Liver (tissue), 9 donors: Measurements from ENCODE around the gene PKIG. TPM values are rescaled to one million over a fixed set of nuclear protein-coding genes. Genes with fewer than 3 reads are reported as not detected.

Experiments
- DNase-seq: peaks from one replicate; pipeline ENCODE4 v3.0.0-alpha.2; 2017; ENCODE audit warnings: low spot score
- H3K27ac ChIP-seq, 2 donors: one replicate each; pipeline ENCODE4 v1.7.0; 2013; ENCODE audit warnings: inconsistent platforms in 2 of 2, low read length in 2 of 2, control low read depth in 1 of 2, low read depth in 1 of 2, mild to moderate bottlenecking in 1 of 2
- H3K27me3 ChIP-seq, 4 donors: one replicate each; pipeline versions ENCODE4 v1.6.1 to v1.7.0; 2013; ENCODE audit warnings: low read length in 3 of 4, inconsistent platforms in 1 of 4, mild to moderate bottlenecking in 1 of 4, moderate library complexity in 1 of 4; ENCODE audit not compliant: control insufficient read depth in 4 of 4, insufficient read depth in 4 of 4
- H3K36me3 ChIP-seq, 4 donors: one replicate each; pipeline versions ENCODE4 v1.6.1 to v1.7.0; 2013; ENCODE audit warnings: low read length in 3 of 4, mild to moderate bottlenecking in 3 of 4, low read depth in 1 of 4, moderate library complexity in 1 of 4; ENCODE audit not compliant: control insufficient read depth in 4 of 4, insufficient read depth in 3 of 4
- H3K4me1 ChIP-seq, 4 donors: one replicate each; pipeline versions ENCODE4 v1.6.1 to v1.7.0; 2013; ENCODE audit warnings: low read length in 3 of 4, mild to moderate bottlenecking in 3 of 4, moderate library complexity in 1 of 4; ENCODE audit not compliant: control insufficient read depth in 4 of 4, insufficient read depth in 4 of 4
- H3K4me3 ChIP-seq, 3 donors: one replicate each; pipeline versions ENCODE4 v1.6.1 to v1.7.0; 2013; ENCODE audit warnings: low read length in 3 of 3, control low read depth in 1 of 3, low read depth in 1 of 3, mild to moderate bottlenecking in 1 of 3
- H3K9ac ChIP-seq, 2 donors: one replicate each; pipeline ENCODE4 v1.7.0; 2013; ENCODE audit warnings: low read length in 2 of 2, mild to moderate bottlenecking in 2 of 2, moderate library complexity in 2 of 2, control low read depth in 1 of 2, low read depth in 1 of 2
- H3K9me3 ChIP-seq, 4 donors: one replicate each; pipeline versions ENCODE4 v1.6.1 to v1.7.0; 2013; ENCODE audit warnings: low read length in 3 of 4; ENCODE audit not compliant: control insufficient read depth in 4 of 4
- EGR1 ChIP-seq, 2 donors: IDR thresholded peaks; 2 replicates each; pipeline ENCODE4 v1.6.1; 2016 to 2018; ENCODE audit warnings: antibody characterized with exemption in 2 of 2, low read depth in 2 of 2
- FOXA1 ChIP-seq: IDR thresholded peaks from 2 replicates; pipeline ENCODE4 v1.6.1; 2016; ENCODE audit warnings: antibody characterized with exemption
- FOXA2 ChIP-seq: IDR thresholded peaks from 2 replicates; pipeline ENCODE4 v1.6.1; 2016; ENCODE audit warnings: antibody characterized with exemption
- GABPA ChIP-seq, 2 donors: IDR thresholded peaks in 1 of 2; conservative IDR thresholded peaks in 1 of 2; 2 replicates each; pipeline ENCODE4 v1.6.1; 2016; ENCODE audit warnings: antibody characterized with exemption in 2 of 2, mild to moderate bottlenecking in 1 of 2, moderate library complexity in 1 of 2
- HNF4G ChIP-seq: IDR thresholded peaks from 2 replicates; pipeline ENCODE4 v1.6.1; 2016; ENCODE audit warnings: antibody characterized with exemption
- JUND ChIP-seq, 2 donors: IDR thresholded peaks; 2 replicates each; pipeline ENCODE4 v1.6.1; 2016; ENCODE audit warnings: antibody characterized with exemption in 2 of 2
- NR2F2 ChIP-seq: IDR thresholded peaks from 2 replicates; pipeline ENCODE4 v1.6.1; 2016; ENCODE audit warnings: antibody characterized with exemption
- RAD21 ChIP-seq, 2 donors: IDR thresholded peaks; 2 replicates each; pipeline ENCODE4 v1.6.1; 2016; ENCODE audit warnings: antibody characterized with exemption in 2 of 2, mild to moderate bottlenecking in 2 of 2
- RXRA ChIP-seq, 2 donors: IDR thresholded peaks; 2 replicates each; pipeline ENCODE4 v1.6.1; 2017 to 2018; ENCODE audit warnings: antibody characterized with exemption in 2 of 2, mild to moderate bottlenecking in 1 of 2
- SP1 ChIP-seq: IDR thresholded peaks from 2 replicates; pipeline ENCODE4 v1.6.1; 2018; ENCODE audit warnings: antibody characterized with exemption, mild to moderate bottlenecking
- TAF1 ChIP-seq: conservative IDR thresholded peaks from 2 replicates; pipeline ENCODE4 v1.6.1; 2016; ENCODE audit warnings: antibody characterized with exemption, mild to moderate bottlenecking
- WGBS: extraction: QIAGEN DNeasy Blood & Tissue Kit; methylation state at CpG from one replicate; pipeline ENCODE4 v1.1.7; 2013; 5-methylcytosine and 5-hydroxymethylcytosine counted together
- polyA plus RNA-seq, 2 donors: library from polyadenylated mRNA; stranded (reverse) in 1 of 2; unstranded in 1 of 2; fragments of 200-250 nt in 1 of 2; fragments of >200 nt in 1 of 2; fragmentation: Nextera tagmentation in 1 of 2; extraction: Ambion mirVana in 1 of 2; gene quantifications; one replicate each; pipeline versions ENCODE4 v1.2.1 to v1.2.3, GENCODE V29; 2013 to 2015
- total RNA-seq, 2 donors: library from RNA; depleted of rRNA; stranded (reverse); fragments of >200 nt; gene quantifications; one replicate each; pipeline ENCODE4 v1.2.3, GENCODE V29; 2014
- TF ChIP-seq, protein P1 (sequence below): IDR thresholded peaks from 2 replicates; pipeline ENCODE4 v1.6.1; 2016; ENCODE audit warnings: antibody characterized with exemption
- TF ChIP-seq, protein P2 (sequence below): IDR thresholded peaks from 2 replicates; pipeline ENCODE4 v1.6.1; 2016; ENCODE audit warnings: antibody characterized with exemption
- TF ChIP-seq, protein P3 (sequence below): IDR thresholded peaks from 2 replicates; pipeline ENCODE4 v1.6.1; 2016; ENCODE audit warnings: antibody characterized with exemption
- TF ChIP-seq, protein P4 (sequence below): fragments of 150-350 bp; IDR thresholded peaks from 2 replicates; pipeline ENCODE4 v1.5.1; 2017; ENCODE audit warnings: improper control_type of control experiment, low read depth, low read length; ENCODE audit not compliant: missing input control
- TF ChIP-seq, protein P5 (sequence below): IDR thresholded peaks from 2 replicates; pipeline ENCODE4 v1.6.1; 2016; ENCODE audit warnings: antibody characterized with exemption, mild to moderate bottlenecking
- donor health status: healthy.
- donor health status: healthy.
- donor health status: healthy.
- donor health status: healthy.
- donor health status: healthy.

Gene PKIG
- total and polyA plus RNA-seq, 4 donors = 10.6 to 24.3 (median 23.4) TPM

DNA sequence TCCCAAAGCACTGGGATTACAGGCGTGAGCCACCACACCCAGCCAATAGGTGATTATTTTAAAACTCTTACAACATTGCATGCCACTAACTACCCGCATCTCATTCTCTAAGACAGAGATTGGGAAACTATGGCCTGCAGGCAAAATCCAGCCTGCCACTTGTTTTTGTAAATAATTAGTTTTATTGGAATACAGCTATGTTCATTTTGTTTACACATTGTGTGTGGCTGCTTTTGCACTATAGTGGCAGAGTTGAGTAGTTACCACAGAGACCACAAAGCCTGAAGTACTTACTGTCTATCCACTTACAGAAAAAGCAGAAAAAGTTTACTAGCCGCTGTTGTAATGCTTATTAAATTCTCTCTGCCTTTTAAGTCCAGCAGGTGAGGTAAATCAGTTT, 16.4 kb upstream of the PKIG start:
- TF ChIP-seq HNF4G (no peak), NR2F2 (no peak), SP1 (no peak)

DNA sequence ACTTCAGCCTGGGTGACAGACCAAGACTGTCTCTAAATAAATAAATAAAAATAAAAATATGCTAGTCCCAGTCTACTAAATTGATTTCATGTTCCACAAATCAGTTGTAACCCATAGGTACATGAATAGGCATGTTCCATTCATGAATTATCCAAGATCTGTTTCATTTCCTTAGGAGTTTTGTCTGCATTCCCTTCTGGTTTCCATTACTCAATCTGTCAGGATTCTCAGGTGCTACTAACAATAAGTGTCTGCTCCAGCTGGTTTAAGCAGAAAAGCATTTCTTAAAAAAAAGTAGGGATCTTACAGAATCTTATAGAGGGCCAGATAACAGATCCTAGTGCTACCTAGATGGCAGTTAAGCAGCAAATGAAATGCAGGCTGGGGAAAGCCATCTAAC, 15.6 kb upstream of the PKIG start:
- Histone ChIP-seq H3K9ac (no peak overlapping the region), H3K4me3 (no peak overlapping the region), H3K36me3 (no peaks in the 10 kb centered on the region), H3K27me3 (no peaks in the 10 kb centered on the region), H3K27ac (no peak overlapping the region), H3K9me3 (no peaks in the 10 kb centered on the region), H3K4me1 (peaks cover 0 to 3% (median 0%) of the 10 kb centered on the region in 4 donors)
- DNase-seq = no peak
- TF ChIP-seq, protein P1, sequence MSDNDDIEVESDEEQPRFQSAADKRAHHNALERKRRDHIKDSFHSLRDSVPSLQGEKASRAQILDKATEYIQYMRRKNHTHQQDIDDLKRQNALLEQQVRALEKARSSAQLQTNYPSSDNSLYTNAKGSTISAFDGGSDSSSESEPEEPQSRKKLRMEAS = no peak
- TF ChIP-seq HNF4G (no peak), TAF1 (no peak), RAD21 (IDR thresholded peaks at IDR 0.05) (no peak), GABPA (IDR thresholded peaks at IDR 0.05 in 1 of 2, conservative IDR thresholded peaks at IDR 0.05 in 1 of 2) (no peak), FOXA1 (no peak), FOXA2 (no peak), EGR1 (IDR thresholded peaks at IDR 0.05; ENCODE audit: low read depth in 2 of 2) (no peak), NR2F2 (no peak), SP1 (no peak), JUND (IDR thresholded peaks at IDR 0.05) (no peak), RXRA (IDR thresholded peaks at IDR 0.05) (no peak)
- TF ChIP-seq, protein P2, sequence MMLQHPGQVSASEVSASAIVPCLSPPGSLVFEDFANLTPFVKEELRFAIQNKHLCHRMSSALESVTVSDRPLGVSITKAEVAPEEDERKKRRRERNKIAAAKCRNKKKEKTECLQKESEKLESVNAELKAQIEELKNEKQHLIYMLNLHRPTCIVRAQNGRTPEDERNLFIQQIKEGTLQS = no peak
- TF ChIP-seq, protein P3, sequence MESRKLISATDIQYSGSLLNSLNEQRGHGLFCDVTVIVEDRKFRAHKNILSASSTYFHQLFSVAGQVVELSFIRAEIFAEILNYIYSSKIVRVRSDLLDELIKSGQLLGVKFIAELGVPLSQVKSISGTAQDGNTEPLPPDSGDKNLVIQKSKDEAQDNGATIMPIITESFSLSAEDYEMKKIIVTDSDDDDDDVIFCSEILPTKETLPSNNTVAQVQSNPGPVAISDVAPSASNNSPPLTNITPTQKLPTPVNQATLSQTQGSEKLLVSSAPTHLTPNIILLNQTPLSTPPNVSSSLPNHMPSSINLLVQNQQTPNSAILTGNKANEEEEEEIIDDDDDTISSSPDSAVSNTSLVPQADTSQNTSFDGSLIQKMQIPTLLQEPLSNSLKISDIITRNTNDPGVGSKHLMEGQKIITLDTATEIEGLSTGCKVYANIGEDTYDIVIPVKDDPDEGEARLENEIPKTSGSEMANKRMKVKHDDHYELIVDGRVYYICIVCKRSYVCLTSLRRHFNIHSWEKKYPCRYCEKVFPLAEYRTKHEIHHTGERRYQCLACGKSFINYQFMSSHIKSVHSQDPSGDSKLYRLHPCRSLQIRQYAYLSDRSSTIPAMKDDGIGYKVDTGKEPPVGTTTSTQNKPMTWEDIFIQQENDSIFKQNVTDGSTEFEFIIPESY = no peak
- TF ChIP-seq, protein P4, sequence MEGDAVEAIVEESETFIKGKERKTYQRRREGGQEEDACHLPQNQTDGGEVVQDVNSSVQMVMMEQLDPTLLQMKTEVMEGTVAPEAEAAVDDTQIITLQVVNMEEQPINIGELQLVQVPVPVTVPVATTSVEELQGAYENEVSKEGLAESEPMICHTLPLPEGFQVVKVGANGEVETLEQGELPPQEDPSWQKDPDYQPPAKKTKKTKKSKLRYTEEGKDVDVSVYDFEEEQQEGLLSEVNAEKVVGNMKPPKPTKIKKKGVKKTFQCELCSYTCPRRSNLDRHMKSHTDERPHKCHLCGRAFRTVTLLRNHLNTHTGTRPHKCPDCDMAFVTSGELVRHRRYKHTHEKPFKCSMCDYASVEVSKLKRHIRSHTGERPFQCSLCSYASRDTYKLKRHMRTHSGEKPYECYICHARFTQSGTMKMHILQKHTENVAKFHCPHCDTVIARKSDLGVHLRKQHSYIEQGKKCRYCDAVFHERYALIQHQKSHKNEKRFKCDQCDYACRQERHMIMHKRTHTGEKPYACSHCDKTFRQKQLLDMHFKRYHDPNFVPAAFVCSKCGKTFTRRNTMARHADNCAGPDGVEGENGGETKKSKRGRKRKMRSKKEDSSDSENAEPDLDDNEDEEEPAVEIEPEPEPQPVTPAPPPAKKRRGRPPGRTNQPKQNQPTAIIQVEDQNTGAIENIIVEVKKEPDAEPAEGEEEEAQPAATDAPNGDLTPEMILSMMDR = no peak
- TF ChIP-seq, protein P5, sequence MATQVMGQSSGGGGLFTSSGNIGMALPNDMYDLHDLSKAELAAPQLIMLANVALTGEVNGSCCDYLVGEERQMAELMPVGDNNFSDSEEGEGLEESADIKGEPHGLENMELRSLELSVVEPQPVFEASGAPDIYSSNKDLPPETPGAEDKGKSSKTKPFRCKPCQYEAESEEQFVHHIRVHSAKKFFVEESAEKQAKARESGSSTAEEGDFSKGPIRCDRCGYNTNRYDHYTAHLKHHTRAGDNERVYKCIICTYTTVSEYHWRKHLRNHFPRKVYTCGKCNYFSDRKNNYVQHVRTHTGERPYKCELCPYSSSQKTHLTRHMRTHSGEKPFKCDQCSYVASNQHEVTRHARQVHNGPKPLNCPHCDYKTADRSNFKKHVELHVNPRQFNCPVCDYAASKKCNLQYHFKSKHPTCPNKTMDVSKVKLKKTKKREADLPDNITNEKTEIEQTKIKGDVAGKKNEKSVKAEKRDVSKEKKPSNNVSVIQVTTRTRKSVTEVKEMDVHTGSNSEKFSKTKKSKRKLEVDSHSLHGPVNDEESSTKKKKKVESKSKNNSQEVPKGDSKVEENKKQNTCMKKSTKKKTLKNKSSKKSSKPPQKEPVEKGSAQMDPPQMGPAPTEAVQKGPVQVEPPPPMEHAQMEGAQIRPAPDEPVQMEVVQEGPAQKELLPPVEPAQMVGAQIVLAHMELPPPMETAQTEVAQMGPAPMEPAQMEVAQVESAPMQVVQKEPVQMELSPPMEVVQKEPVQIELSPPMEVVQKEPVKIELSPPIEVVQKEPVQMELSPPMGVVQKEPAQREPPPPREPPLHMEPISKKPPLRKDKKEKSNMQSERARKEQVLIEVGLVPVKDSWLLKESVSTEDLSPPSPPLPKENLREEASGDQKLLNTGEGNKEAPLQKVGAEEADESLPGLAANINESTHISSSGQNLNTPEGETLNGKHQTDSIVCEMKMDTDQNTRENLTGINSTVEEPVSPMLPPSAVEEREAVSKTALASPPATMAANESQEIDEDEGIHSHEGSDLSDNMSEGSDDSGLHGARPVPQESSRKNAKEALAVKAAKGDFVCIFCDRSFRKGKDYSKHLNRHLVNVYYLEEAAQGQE = no peak

More for the DNA sequence above, 16.4 kb upstream of the PKIG start:
- Histone ChIP-seq H3K36me3 (no peaks in the 10 kb centered on the region), H3K27me3 (no peaks in the 10 kb centered on the region), H3K27ac (no peak overlapping the region), H3K4me1 (peaks cover 0 to 3% (median 0%) of the 10 kb centered on the region in 4 donors), H3K9me3 (no peaks in the 10 kb centered on the region), H3K4me3 (no peak overlapping the region), H3K9ac (no peak overlapping the region)
- DNase-seq = no peak
- WGBS = 95% methylated on average over 3 of the region's 3 CpGs
